Activated CD8-positive, alpha-beta memory T cell treated with anti-CD3 and anti-CD28 coated beads, Interleukin-2, amount 50 U/mL, for 4 hours (primary cell): ENCODE results near the gene PON1.

ENCODE experiments used
- DNase-seq: peaks from one replicate; pipeline ENCODE4 v3.0.0-alpha.2; 2020

Gene PON1

GRCh38 chr7:95250571-95250970 lies 73.8 kb downstream of the PON1 start:
- DNase-seq = no peak
